ENCODE data around the gene TCF4.

DNA sequence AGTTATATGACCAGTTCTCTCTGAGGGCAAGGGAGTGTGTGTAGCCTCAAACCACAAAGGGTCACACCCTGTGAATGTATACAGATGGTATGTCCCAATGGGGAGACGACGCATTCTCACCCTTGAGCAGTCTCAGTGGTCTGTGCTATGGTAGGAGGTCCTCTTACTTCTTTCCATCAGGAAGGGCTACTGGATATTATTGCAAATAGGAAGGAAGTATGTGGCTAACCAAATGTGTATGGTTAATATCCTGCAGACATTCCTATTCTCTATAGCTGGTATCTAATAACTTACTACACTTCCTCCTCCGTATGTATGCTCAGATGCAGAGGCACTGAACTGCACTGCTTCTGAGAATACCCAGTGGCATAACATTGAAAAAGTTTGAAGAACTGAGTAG lies 322.0 kb downstream of the TCF4 start:
- TF ChIP-seq POLR2A (IDR thresholded peaks at IDR 0.05) (no peak), POLR2AphosphoS5 (IDR thresholded peaks at IDR 0.05) (no peak)
- TF ChIP-seq, protein P1, sequence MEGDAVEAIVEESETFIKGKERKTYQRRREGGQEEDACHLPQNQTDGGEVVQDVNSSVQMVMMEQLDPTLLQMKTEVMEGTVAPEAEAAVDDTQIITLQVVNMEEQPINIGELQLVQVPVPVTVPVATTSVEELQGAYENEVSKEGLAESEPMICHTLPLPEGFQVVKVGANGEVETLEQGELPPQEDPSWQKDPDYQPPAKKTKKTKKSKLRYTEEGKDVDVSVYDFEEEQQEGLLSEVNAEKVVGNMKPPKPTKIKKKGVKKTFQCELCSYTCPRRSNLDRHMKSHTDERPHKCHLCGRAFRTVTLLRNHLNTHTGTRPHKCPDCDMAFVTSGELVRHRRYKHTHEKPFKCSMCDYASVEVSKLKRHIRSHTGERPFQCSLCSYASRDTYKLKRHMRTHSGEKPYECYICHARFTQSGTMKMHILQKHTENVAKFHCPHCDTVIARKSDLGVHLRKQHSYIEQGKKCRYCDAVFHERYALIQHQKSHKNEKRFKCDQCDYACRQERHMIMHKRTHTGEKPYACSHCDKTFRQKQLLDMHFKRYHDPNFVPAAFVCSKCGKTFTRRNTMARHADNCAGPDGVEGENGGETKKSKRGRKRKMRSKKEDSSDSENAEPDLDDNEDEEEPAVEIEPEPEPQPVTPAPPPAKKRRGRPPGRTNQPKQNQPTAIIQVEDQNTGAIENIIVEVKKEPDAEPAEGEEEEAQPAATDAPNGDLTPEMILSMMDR (IDR thresholded peaks at IDR 0.05 in 8 of 11, conservative IDR thresholded peaks at IDR 0.05 in 3 of 11) = no peak

Measured in spleen (tissue), 7 donors.